H9 (cell line): ENCODE results near the gene RPAIN. TPM values are rescaled to one million over a fixed set of nuclear protein-coding genes. Genes with fewer than 3 reads are reported as not detected.

Experiments
- DNase-seq: peaks from one replicate; pipeline ENCODE4 v3.0.0-alpha.2; 2017
- H2AFZ ChIP-seq: one replicate; pipeline ENCODE4 v1.6.1; 2013; ENCODE audit warnings: mild to moderate bottlenecking, low read length, control low read depth, moderate library complexity
- H2AK5ac ChIP-seq: 2 replicates; pipeline ENCODE4 v1.6.1; 2013; ENCODE audit warnings: low read length, control low read depth, mixed read lengths; ENCODE audit not compliant: insufficient read length
- H2BK120ac ChIP-seq: one replicate; pipeline ENCODE4 v1.6.1; 2013; ENCODE audit warnings: low read depth, mild to moderate bottlenecking, low read length, control low read depth, inconsistent platforms; ENCODE audit not compliant: poor library complexity, severe bottlenecking
- H2BK12ac ChIP-seq: 2 replicates; pipeline ENCODE4 v1.6.1; 2013; ENCODE audit warnings: low read length, control low read depth, mixed read lengths, low read depth; ENCODE audit not compliant: insufficient read length
- H2BK15ac ChIP-seq: 2 replicates; pipeline ENCODE4 v1.6.1; 2013; ENCODE audit warnings: low read depth, low read length, control low read depth
- H2BK20ac ChIP-seq: one replicate; pipeline ENCODE4 v1.6.1; 2013; ENCODE audit warnings: low read depth, mild to moderate bottlenecking, low read length, control low read depth, inconsistent platforms; ENCODE audit not compliant: poor library complexity, severe bottlenecking
- H2BK5ac ChIP-seq: 2 replicates; pipeline ENCODE4 v1.6.1; 2013; ENCODE audit warnings: low read length, control low read depth, mixed read lengths; ENCODE audit not compliant: insufficient read length
- H3K14ac ChIP-seq: 2 replicates; pipeline ENCODE4 v1.6.1; 2013; ENCODE audit warnings: low read length, control low read depth; ENCODE audit not compliant: insufficient read depth
- H3K18ac ChIP-seq: 2 replicates; pipeline ENCODE4 v1.6.1; 2013; ENCODE audit warnings: low read depth, mild to moderate bottlenecking, mixed read lengths, low read length, control low read depth; ENCODE audit not compliant: insufficient read length
- H3K23ac ChIP-seq: 2 replicates; pipeline ENCODE4 v1.6.1; 2013; ENCODE audit warnings: low read length, control low read depth, mixed read lengths, low read depth; ENCODE audit not compliant: insufficient read length
- H3K23me2 ChIP-seq: 2 replicates; pipeline ENCODE4 v1.6.1; 2013; ENCODE audit warnings: low read depth, mild to moderate bottlenecking, mixed read lengths, low read length, control low read depth; ENCODE audit not compliant: insufficient read length, poor library complexity, severe bottlenecking
- H3K27ac ChIP-seq: 2 replicates; pipeline ENCODE4 v1.5.1; 2013; ENCODE audit warnings: low read length, control low read depth, mixed read lengths, low read depth; ENCODE audit not compliant: insufficient read length
- H3K27me3 ChIP-seq: 2 replicates; pipeline ENCODE4 v1.6.1; 2013; ENCODE audit warnings: low read length, control low read depth, inconsistent platforms; ENCODE audit not compliant: insufficient read depth
- H3K4ac ChIP-seq: 2 replicates; pipeline ENCODE4 v1.6.1; 2013; ENCODE audit warnings: low read depth, mild to moderate bottlenecking, control low read depth, inconsistent platforms, low read length, moderate library complexity
- H3K4me1 ChIP-seq: 2 replicates; pipeline ENCODE4 v1.6.1; 2013; ENCODE audit warnings: low read length, control low read depth, inconsistent platforms; ENCODE audit not compliant: insufficient read depth
- H3K4me2 ChIP-seq: 2 replicates; pipeline ENCODE4 v1.6.1; 2013; ENCODE audit warnings: low read length, control low read depth, mixed read lengths; ENCODE audit not compliant: insufficient read length, insufficient read depth
- H3K56ac ChIP-seq: 2 replicates; pipeline ENCODE4 v1.6.1; 2013; ENCODE audit warnings: low read depth, mild to moderate bottlenecking, mixed read lengths, low read length, control low read depth; ENCODE audit not compliant: insufficient read length
- H3K79me1 ChIP-seq: 2 replicates; pipeline ENCODE4 v1.6.1; 2013; ENCODE audit warnings: low read depth, mild to moderate bottlenecking, moderate library complexity, low read length, control low read depth, inconsistent platforms; ENCODE audit not compliant: insufficient read depth, poor library complexity, severe bottlenecking
- H3K79me2 ChIP-seq: 2 replicates; pipeline ENCODE4 v1.6.1; 2013; ENCODE audit warnings: low read length, control low read depth, inconsistent platforms; ENCODE audit not compliant: insufficient read depth
- H3K9ac ChIP-seq: 2 replicates; pipeline ENCODE4 v1.6.1; 2013; ENCODE audit warnings: low read length, control low read depth, mixed read lengths; ENCODE audit not compliant: insufficient read length; ENCODE audit errors: extremely low read depth
- H3K9me3 ChIP-seq: one replicate; pipeline ENCODE4 v1.6.1; 2013; ENCODE audit warnings: low read depth, low read length, inconsistent platforms; ENCODE audit not compliant: control insufficient read depth
- H3T11ph ChIP-seq: one replicate; pipeline ENCODE4 v1.6.1; 2013; ENCODE audit warnings: mild to moderate bottlenecking, low read length, control low read depth, inconsistent platforms
- H4K20me1 ChIP-seq: one replicate; pipeline ENCODE4 v1.6.1; 2013; ENCODE audit not compliant: control insufficient read depth, insufficient read length, insufficient read depth
- H4K5ac ChIP-seq: 2 replicates; pipeline ENCODE4 v1.6.1; 2013; ENCODE audit warnings: low read depth, mild to moderate bottlenecking, mixed read lengths, low read length, control low read depth; ENCODE audit not compliant: insufficient read length
- H4K8ac ChIP-seq: replicated peaks from 2 replicates; pipeline ENCODE4 v1.6.1; 2013; ENCODE audit warnings: low read length, control low read depth, mixed read lengths, low read depth; ENCODE audit not compliant: insufficient read length
- H4K91ac ChIP-seq: 2 replicates; pipeline ENCODE4 v1.6.1; 2013; ENCODE audit warnings: low read depth, mild to moderate bottlenecking, moderate library complexity, mixed read lengths, low read length, control low read depth; ENCODE audit not compliant: insufficient read length
- H3K27ac Mint-ChIP-seq, 3 experiments: 2 replicates in 2 of 3; 3 replicates in 1 of 3; pipeline ENCODE4 v1.8.0; 2020 to 2021; ENCODE audit warnings: mixed read lengths in 3 of 3, mild to moderate bottlenecking in 1 of 3, moderate library complexity in 1 of 3
- H3K27me3 Mint-ChIP-seq: 2 replicates; pipeline ENCODE4 v1.8.0; 2021; ENCODE audit warnings: low read depth, mild to moderate bottlenecking, moderate library complexity, mixed read lengths
- H3K36me3 Mint-ChIP-seq, 3 experiments: 2 replicates in 2 of 3; 3 replicates in 1 of 3; pipeline ENCODE4 v1.8.0; 2020 to 2021; ENCODE audit warnings: low read depth in 3 of 3, mixed read lengths in 3 of 3; ENCODE audit not compliant: insufficient read depth in 1 of 3
- H3K4me1 Mint-ChIP-seq, 2 experiments: 2 replicates each; pipeline ENCODE4 v1.8.0; 2020; ENCODE audit warnings: mixed read lengths in 2 of 2
- H3K4me3 Mint-ChIP-seq, 2 experiments: 2 replicates in 1 of 2; 3 replicates in 1 of 2; pipeline ENCODE4 v1.8.0; 2020 to 2021; ENCODE audit warnings: mild to moderate bottlenecking in 2 of 2, mixed read lengths in 2 of 2, moderate library complexity in 1 of 2
- H3K9me3 Mint-ChIP-seq, 2 experiments: 2 replicates in 1 of 2; 3 replicates in 1 of 2; pipeline ENCODE4 v1.8.0; 2020; ENCODE audit warnings: mild to moderate bottlenecking in 2 of 2, mixed read lengths in 2 of 2, moderate library complexity in 1 of 2
- CTCF ChIP-seq: fragments of 200-600 bp; sonication (generic); conservative IDR thresholded peaks from 3 replicates; pipeline ENCODE4 v1.8.0; 2021; ENCODE audit warnings: antibody characterized with exemption, mild to moderate bottlenecking
- WGBS: extraction: QIAGEN DNeasy Blood & Tissue Kit; methylation state at CpG from one replicate; pipeline ENCODE4 v1.1.7; 2013; ENCODE audit warnings: missing lambda C conversion rate, low lambda C conversion rate, mixed read lengths; ENCODE audit not compliant: insufficient read length; ENCODE audit errors: extremely low coverage; 5-methylcytosine and 5-hydroxymethylcytosine counted together
- total RNA-seq: library from RNA; stranded (reverse); gene quantifications from 2 replicates; pipeline ENCODE4 v1.2.1, GENCODE V29; 2021

The RPAIN gene
- total RNA-seq, 1 experiment from 2014 or later: 78.9 TPM

GRCh38 chr17:5443728-5444127, 23.7 kb downstream of the RPAIN start:
- H2BK12ac ChIP-seq: no peak overlapping the region
- no peak overlapping the region for H3K27ac ChIP-seq
- H3K79me1 ChIP-seq: no peaks in the 10 kb centered on the region
- Mint-ChIP-seq H3K4me3 (no peak overlapping the region), H3K9me3 (no peaks in the 10 kb centered on the region), H3K27me3 (no peaks in the 10 kb centered on the region), H3K36me3 (peaks cover 35 to 64% (median 57%) of the 10 kb centered on the region in 3 experiments; a peak in 6 of 7 replicates), H3K27ac (no peak overlapping the region), H3K4me1 (peaks cover 7 to 11% of the 10 kb centered on the region in 2 experiments)
- no peak for TF ChIP-seq CTCF
- H4K20me1 ChIP-seq: no peaks in the 10 kb centered on the region
- no peaks in the 10 kb centered on the region for H3K23me2 ChIP-seq
- H4K91ac ChIP-seq: no peak overlapping the region
- no peak overlapping the region for H2AFZ ChIP-seq
- H3K79me2 ChIP-seq: peaks cover 1% of the 10 kb centered on the region; the same call in 1 of the 2 replicates
- H3K56ac ChIP-seq: no peak overlapping the region
- H3K14ac ChIP-seq: no peak overlapping the region
- no peak overlapping the region for H3K4ac ChIP-seq
- no peak overlapping the region for H3K23ac ChIP-seq
- no peak overlapping the region for H4K5ac ChIP-seq
- H3T11ph ChIP-seq: no peak overlapping the region
- no peak overlapping the region for H3K18ac ChIP-seq
- H2BK120ac ChIP-seq: no peak overlapping the region
- H3K4me1 ChIP-seq: no peaks in the 10 kb centered on the region
- H2AK5ac ChIP-seq: no peak overlapping the region
- no peak overlapping the region for H2BK5ac ChIP-seq
- no peak overlapping the region for H4K8ac ChIP-seq
- no CpG with 5 or more reads among the region's 6 CpGs for WGBS
- H3K4me2 ChIP-seq: no peak overlapping the region
- H3K9me3 ChIP-seq: no peaks in the 10 kb centered on the region
- no peak overlapping the region for H3K9ac ChIP-seq
- H2BK20ac ChIP-seq: no peak overlapping the region
- no peak for DNase-seq
- H3K27me3 ChIP-seq: no peaks in the 10 kb centered on the region
- H2BK15ac ChIP-seq: no peak overlapping the region
